MCF 10A (cell line): ENCODE results near the gene SLC10A7. TPM values are rescaled to one million over a fixed set of nuclear protein-coding genes. Genes with fewer than 3 reads are reported as not detected.

Experiments used
- BruUV-seq: library from RNA; stranded (reverse); fragments of 400-500 nt; replicated peaks from 2 replicates; lab custom pipeline; 2021; lab: Mats Ljungman, UMichigan
- CTCF ChIA-PET: fragments of 300-600 bp; sonication (Branson Sonifier 250); formaldehyde crosslinking; extraction: SDS; loops from one replicate; lab custom pipeline; 2021; ENCODE audit warnings: antibody characterized with exemption, inconsistent platforms; lab: Yijun Ruan, JAX
- POLR2A ChIA-PET: fragments of 300-600, 350-650 bp; sonication (Branson Sonifier 250); formaldehyde crosslinking; extraction: SDS; loops from one replicate; lab custom pipeline; 2020; ENCODE audit warnings: antibody characterized with exemption, inconsistent platforms; lab: Yijun Ruan, JAX
- DNase-seq: peaks from one replicate; pipeline ENCODE4 v3.0.0-alpha.2; 2018; ENCODE audit not compliant: unreplicated experiment
- H3K27ac Mint-ChIP-seq: one replicate; pipeline ENCODE4 v1.8.0; 2022; ENCODE audit warnings: mild to moderate bottlenecking, low read depth, mixed read lengths; ENCODE audit not compliant: unreplicated experiment
- H3K27me3 Mint-ChIP-seq: one replicate; pipeline ENCODE4 v1.8.0; 2022; ENCODE audit warnings: mixed read lengths; ENCODE audit not compliant: insufficient read depth, unreplicated experiment
- H3K36me3 Mint-ChIP-seq: one replicate; pipeline ENCODE4 v1.8.0; 2022; ENCODE audit warnings: mild to moderate bottlenecking, moderate library complexity, mixed read lengths; ENCODE audit not compliant: insufficient read depth, unreplicated experiment
- H3K4me1 Mint-ChIP-seq: one replicate; pipeline ENCODE4 v1.8.0; 2022; ENCODE audit warnings: mixed read lengths; ENCODE audit not compliant: insufficient read depth, unreplicated experiment
- H3K4me3 Mint-ChIP-seq: one replicate; pipeline ENCODE4 v1.8.0; 2022; ENCODE audit warnings: mild to moderate bottlenecking, moderate library complexity, mixed read lengths; ENCODE audit not compliant: unreplicated experiment
- H3K9me3 Mint-ChIP-seq: one replicate; pipeline ENCODE4 v1.8.0; 2022; ENCODE audit warnings: mixed read lengths; ENCODE audit not compliant: unreplicated experiment
- intact Hi-C: fragments of 100-400 bp; cut with micrococcal nuclease; formaldehyde crosslinking; loops from 2 replicates; pipeline ENCODE4 v1.14.1; 2022
- total RNA-seq: library from RNA; stranded (reverse); gene quantifications from 2 replicates; pipeline ENCODE4 v1.2.3, GENCODE V29; 2022
- TF ChIP-seq, protein P1 (sequence below): fragments of 200-600 bp; IDR thresholded peaks from one replicate; pipeline ENCODE4 v1.8.0; 2022; ENCODE audit warnings: antibody characterized with exemption, mild to moderate bottlenecking; ENCODE audit not compliant: unreplicated experiment

SLC10A7 gene
- total RNA-seq, 1 experiment from 2014 or later: 23.0 TPM

GRCh38 chr4:146346276-146346675 lies 175.5 kb downstream of the SLC10A7 start:
- Mint-ChIP-seq H3K4me1 (no peaks in the 10 kb centered on the region), H3K27me3 (no peaks in the 10 kb centered on the region), H3K27ac (no peak overlapping the region), H3K36me3 (peaks cover 4% of the 10 kb centered on the region), H3K9me3 (no peaks in the 10 kb centered on the region), H3K4me3 (no peak overlapping the region)
- TF ChIP-seq, protein P1, sequence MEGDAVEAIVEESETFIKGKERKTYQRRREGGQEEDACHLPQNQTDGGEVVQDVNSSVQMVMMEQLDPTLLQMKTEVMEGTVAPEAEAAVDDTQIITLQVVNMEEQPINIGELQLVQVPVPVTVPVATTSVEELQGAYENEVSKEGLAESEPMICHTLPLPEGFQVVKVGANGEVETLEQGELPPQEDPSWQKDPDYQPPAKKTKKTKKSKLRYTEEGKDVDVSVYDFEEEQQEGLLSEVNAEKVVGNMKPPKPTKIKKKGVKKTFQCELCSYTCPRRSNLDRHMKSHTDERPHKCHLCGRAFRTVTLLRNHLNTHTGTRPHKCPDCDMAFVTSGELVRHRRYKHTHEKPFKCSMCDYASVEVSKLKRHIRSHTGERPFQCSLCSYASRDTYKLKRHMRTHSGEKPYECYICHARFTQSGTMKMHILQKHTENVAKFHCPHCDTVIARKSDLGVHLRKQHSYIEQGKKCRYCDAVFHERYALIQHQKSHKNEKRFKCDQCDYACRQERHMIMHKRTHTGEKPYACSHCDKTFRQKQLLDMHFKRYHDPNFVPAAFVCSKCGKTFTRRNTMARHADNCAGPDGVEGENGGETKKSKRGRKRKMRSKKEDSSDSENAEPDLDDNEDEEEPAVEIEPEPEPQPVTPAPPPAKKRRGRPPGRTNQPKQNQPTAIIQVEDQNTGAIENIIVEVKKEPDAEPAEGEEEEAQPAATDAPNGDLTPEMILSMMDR: no peak
- no TSS peak for BruUV-seq
- ChIA-PET CTCF (interaction anchor here (0.9 to 1.4 kb wide), 3 partner anchors 253 to 570 kb away, joined by 3 to 7 read pairs (median 4); no protein-coding TSS in a partner anchor), POLR2A (interaction anchor here (1.2 to 1.8 kb wide), 2 partner anchors 17 to 174 kb away, joined by 4 read pairs; no protein-coding TSS in a partner anchor)
- intact Hi-C loops: no loop called here
- DNase-seq: no peak

DNA sequence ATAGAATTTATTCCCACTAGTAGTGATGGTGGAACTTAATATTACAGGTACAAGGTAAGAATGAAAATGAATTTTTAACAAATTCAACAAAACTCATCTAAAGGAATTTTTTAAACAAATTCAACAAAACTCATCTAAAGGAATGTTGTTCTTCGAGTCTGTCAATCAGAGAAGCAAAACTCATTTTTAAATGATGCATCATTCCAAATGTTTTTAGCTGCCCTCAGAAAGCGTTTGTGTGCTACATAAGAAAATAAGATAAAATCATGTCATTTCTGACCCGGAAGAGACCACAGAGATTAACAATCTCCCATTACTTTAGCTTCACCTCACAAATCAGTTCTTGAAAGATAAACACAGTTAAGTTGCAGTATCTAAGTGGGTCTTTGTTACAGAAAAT lies 178.0 kb downstream of the SLC10A7 start:
- POLR2A ChIA-PET: no interaction called here
- no TSS peak for BruUV-seq
- TF ChIP-seq, protein P1: no peak
- CTCF ChIA-PET: interaction anchor here (0.5 to 2.7 kb wide), 14 partner anchors 9 to 863 kb away, joined by 3 to 15 read pairs (median 4); partner anchors contain the start of gene SLC10A7
- H3K36me3 Mint-ChIP-seq: peaks cover 4% of the 10 kb centered on the region
- no peak overlapping the region for H3K27ac Mint-ChIP-seq
- no peaks in the 10 kb centered on the region for H3K27me3 Mint-ChIP-seq
- no peaks in the 10 kb centered on the region for H3K9me3 Mint-ChIP-seq
- intact Hi-C loops: loop anchor here (2.0 to 5.0 kb wide), 2 partner anchors 179 to 753 kb away; partner anchors contain the start of gene SLC10A7
- DNase-seq: no peak
- no peaks in the 10 kb centered on the region for H3K4me1 Mint-ChIP-seq
- H3K4me3 Mint-ChIP-seq: no peak overlapping the region

DNA sequence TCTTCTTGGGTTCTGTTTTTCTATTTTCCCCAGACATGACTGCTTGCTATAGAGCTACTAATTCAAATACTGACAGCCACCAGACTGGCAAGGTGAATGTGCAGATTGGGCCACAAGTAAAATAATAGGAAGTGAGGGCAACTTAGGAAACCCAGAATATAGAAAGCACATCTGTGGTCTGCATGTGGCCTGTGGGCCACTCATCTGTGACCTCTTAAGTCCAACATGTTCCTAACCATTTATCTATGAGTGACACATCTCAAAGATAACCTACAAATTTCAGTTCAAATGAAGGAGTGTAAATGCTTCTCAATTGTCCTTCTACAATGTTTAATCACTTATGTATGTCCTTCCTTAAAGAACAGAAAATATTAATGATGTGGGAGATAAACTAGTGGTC lies 178.5 kb downstream of the SLC10A7 start:
- no TSS peak for BruUV-seq
- POLR2A ChIA-PET: interaction anchor here (1.6 kb wide), 1 partner anchor 243 kb away, joined by 3 read pairs; no protein-coding TSS in a partner anchor
- H3K27ac Mint-ChIP-seq: no peak overlapping the region

DNA sequence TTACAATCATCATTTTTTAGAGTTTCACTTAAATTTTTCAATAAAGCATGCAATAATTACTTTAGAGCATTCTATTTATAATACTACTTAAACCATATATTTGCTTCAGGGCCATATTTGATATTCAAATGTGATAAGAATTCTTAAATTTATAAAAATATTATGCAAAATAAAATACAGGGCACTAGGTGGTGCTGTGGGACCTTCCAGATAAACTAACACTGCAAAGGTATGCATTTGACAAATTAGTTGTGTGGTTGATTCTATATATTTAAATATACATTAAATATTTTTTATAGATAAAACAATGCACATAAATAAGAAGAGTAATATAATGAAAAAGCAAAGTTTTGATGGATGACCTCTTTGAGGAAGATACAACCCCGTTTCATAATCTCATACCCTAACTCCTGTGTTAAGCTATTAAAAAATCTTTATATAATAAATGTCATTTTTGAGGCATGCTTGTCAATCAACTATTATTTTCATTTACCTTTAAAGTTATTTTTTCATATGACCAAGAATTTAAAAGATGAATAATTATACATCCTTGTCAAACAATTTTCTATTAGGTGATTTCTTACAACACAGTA lies 179.0 kb downstream of the SLC10A7 start:
- no peaks in the 10 kb centered on the region for H3K27me3 Mint-ChIP-seq
- no TSS peak for BruUV-seq
- intact Hi-C loops: loop anchor here (2.0 to 5.0 kb wide), 2 partner anchors 180 to 754 kb away; partner anchors contain the start of gene SLC10A7
- H3K4me1 Mint-ChIP-seq: no peaks in the 10 kb centered on the region
- no peaks in the 10 kb centered on the region for H3K9me3 Mint-ChIP-seq
- TF ChIP-seq, protein P1: peak; percentile 61
- peaks cover 4% of the 10 kb centered on the region for H3K36me3 Mint-ChIP-seq
- peak; percentile 50 for DNase-seq
- ChIA-PET CTCF (interaction anchor here (0.6 to 2.7 kb wide), 15 partner anchors 8 to 755 kb away, joined by 3 to 15 read pairs (median 5); partner anchors contain the start of gene SLC10A7), POLR2A (interaction anchor here (1.6 kb wide), 1 partner anchor 243 kb away, joined by 3 read pairs; no protein-coding TSS in a partner anchor)
- no peak overlapping the region for H3K4me3 Mint-ChIP-seq
- H3K27ac Mint-ChIP-seq: no peak overlapping the region

More for the DNA sequence above, 178.5 kb downstream of the SLC10A7 start:
- CTCF ChIA-PET: interaction anchor here (0.6 to 2.7 kb wide), 15 partner anchors 9 to 863 kb away, joined by 3 to 15 read pairs (median 4); partner anchors contain the start of gene SLC10A7
- no peak overlapping the region for H3K4me3 Mint-ChIP-seq
- H3K4me1 Mint-ChIP-seq: no peaks in the 10 kb centered on the region
- H3K27me3 Mint-ChIP-seq: no peaks in the 10 kb centered on the region
- intact Hi-C loops: loop anchor here (2.0 to 5.0 kb wide), 2 partner anchors 179 to 754 kb away; partner anchors contain the start of gene SLC10A7
- DNase-seq: no peak
- TF ChIP-seq, protein P1: no peak
- peaks cover 4% of the 10 kb centered on the region for H3K36me3 Mint-ChIP-seq
- H3K9me3 Mint-ChIP-seq: no peaks in the 10 kb centered on the region
